ENCODE results near the gene ARHGEF28. TPM values are rescaled to one million over a fixed set of nuclear protein-coding genes. Genes with fewer than 3 reads are reported as not detected.

Gene ARHGEF28
- polyA plus RNA-seq, 3 donors, result not detected

DNA sequence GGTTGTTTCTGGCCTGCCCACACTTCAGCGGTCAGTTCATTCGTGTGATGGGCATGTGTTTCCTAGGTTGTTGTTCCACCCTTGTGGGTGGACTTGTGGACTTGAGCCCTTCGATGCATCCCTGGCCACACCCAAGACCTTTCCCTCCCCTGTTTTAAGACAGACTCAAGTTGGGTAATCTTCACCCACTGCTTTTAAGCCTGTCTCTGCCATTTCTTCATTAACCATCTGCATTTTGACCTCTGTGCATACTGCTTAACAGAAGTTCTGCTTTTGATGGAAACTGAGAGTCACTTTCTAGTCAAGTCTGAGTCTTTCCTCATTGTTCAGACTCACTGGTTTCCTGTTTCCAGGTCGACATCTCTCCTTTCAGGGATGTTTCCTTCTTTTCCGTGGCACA, 233.7 kb downstream of the ARHGEF28 start:
- H3K4me2 ChIP-seq (replicated peaks; ENCODE audit: extremely low read depth, low read length, poor library complexity, severe bottlenecking), result peak overlapping the region; percentile 41
- H3K9ac ChIP-seq (ENCODE audit: insufficient read depth, low read length, poor library complexity, severe bottlenecking), result no peak overlapping the region
- 0% methylated on average over 2 of the region's 5 CpGs for WGBS (ENCODE audit: insufficient coverage)
- peak overlapping the region; percentile 1 to 76 for H3K27ac ChIP-seq (ENCODE audit: low read depth in 1 of 2, low read length in 2 of 2)
- DNase-seq, result peak; percentile 54 to 86 (median 57)
- TF ChIP-seq, protein P1, sequence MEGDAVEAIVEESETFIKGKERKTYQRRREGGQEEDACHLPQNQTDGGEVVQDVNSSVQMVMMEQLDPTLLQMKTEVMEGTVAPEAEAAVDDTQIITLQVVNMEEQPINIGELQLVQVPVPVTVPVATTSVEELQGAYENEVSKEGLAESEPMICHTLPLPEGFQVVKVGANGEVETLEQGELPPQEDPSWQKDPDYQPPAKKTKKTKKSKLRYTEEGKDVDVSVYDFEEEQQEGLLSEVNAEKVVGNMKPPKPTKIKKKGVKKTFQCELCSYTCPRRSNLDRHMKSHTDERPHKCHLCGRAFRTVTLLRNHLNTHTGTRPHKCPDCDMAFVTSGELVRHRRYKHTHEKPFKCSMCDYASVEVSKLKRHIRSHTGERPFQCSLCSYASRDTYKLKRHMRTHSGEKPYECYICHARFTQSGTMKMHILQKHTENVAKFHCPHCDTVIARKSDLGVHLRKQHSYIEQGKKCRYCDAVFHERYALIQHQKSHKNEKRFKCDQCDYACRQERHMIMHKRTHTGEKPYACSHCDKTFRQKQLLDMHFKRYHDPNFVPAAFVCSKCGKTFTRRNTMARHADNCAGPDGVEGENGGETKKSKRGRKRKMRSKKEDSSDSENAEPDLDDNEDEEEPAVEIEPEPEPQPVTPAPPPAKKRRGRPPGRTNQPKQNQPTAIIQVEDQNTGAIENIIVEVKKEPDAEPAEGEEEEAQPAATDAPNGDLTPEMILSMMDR (IDR thresholded peaks at IDR 0.05), result no peak
- Mint-ChIP-seq H3K9me3 (no peaks in the 10 kb centered on the region), H3K4me3 (peak overlapping the region in 1 of 2 donors; percentile 66), H3K36me3 (no peaks in the 10 kb centered on the region), H3K27me3 (ENCODE audit: low read depth in 3 of 3) (peaks cover 0 to 2% (median 0%) of the 10 kb centered on the region in 3 donors), H3K4me1 (peaks cover 70% of the 10 kb centered on the region), H3K27ac (peak overlapping the region; percentile 76 to 93 (median 86))
- no peaks in the 10 kb centered on the region for H3K27me3 ChIP-seq (ENCODE audit: control insufficient read depth in 2 of 2, insufficient read depth in 2 of 2, low read length in 2 of 2)
- peak overlapping the region; percentile 16 for H2AFZ ChIP-seq (ENCODE audit: insufficient read depth, low read depth, low read length, poor library complexity, severe bottlenecking)
- intact Hi-C loops (cut with micrococcal nuclease), result no loop called here
- no peaks in the 10 kb centered on the region for H4K20me1 ChIP-seq (ENCODE audit: insufficient read depth, low read length)
- peaks cover 35 to 79% of the 10 kb centered on the region in 2 donors for H3K4me1 ChIP-seq (ENCODE audit: control insufficient read depth in 1 of 2, insufficient read depth in 2 of 2, low read length in 2 of 2)
- no peaks in the 10 kb centered on the region for H3K79me2 ChIP-seq (ENCODE audit: insufficient read depth, low read length)
- peak overlapping the region in 1 of 3 experiments; percentile 24 for H3K4me3 ChIP-seq (replicated peaks in 1 of 3; ENCODE audit: low read depth in 2 of 3, low read length in 3 of 3)
- no peaks in the 10 kb centered on the region for H3K36me3 ChIP-seq (replicated peaks in 1 of 2; ENCODE audit: control insufficient read depth in 1 of 2, insufficient read depth in 2 of 2, low read length in 2 of 2)
- no peaks in the 10 kb centered on the region for H3K9me3 ChIP-seq (replicated peaks in 1 of 2; ENCODE audit: control insufficient read depth in 1 of 2, insufficient read depth in 1 of 2, low read length in 2 of 2)

DNA sequence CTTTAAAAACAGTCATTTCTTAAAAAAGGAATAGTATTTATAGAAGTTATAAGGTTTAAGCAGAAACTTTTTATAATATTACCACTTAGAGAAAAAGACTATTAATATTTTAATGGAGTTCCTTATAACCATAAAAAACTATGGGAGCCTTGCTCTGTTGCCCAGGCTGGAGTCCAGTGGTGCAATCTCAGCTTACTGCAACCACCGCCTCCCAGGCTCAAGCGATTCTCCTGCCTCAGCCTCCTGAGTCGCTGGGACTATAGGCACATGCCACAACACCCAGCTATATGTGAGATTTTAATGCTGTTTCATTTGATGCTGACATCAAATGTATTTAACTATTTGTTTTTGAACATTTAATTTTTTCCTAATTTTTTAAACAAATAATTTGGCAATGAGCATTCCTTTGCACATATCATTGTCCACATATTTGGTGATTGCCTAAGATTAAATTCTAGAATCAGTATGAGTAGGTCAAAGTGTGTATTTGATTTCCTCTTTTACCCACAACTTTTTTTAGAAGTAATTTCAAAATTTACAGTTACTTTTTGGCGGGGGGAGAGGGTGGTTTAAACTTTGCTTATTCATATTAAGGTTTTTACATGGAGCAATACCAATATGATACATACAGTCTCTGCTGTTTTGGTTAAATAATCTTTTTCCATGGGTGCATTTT, 235.5 kb downstream of the ARHGEF28 start:
- Histone ChIP-seq H3K9me3 (replicated peaks in 1 of 2; ENCODE audit: control insufficient read depth in 1 of 2, insufficient read depth in 1 of 2, low read length in 2 of 2) (no peaks in the 10 kb centered on the region), H2AFZ (ENCODE audit: insufficient read depth, low read depth, low read length, poor library complexity, severe bottlenecking) (no peak overlapping the region), H3K27ac (ENCODE audit: low read depth in 1 of 2, low read length in 2 of 2) (peak overlapping the region; percentile 22 to 46), H3K9ac (ENCODE audit: insufficient read depth, low read length, poor library complexity, severe bottlenecking) (no peak overlapping the region), H4K20me1 (ENCODE audit: insufficient read depth, low read length) (no peaks in the 10 kb centered on the region), H3K4me2 (replicated peaks; ENCODE audit: extremely low read depth, low read length, poor library complexity, severe bottlenecking) (peak overlapping the region; percentile 19), H3K36me3 (replicated peaks in 1 of 2; ENCODE audit: control insufficient read depth in 1 of 2, insufficient read depth in 2 of 2, low read length in 2 of 2) (no peaks in the 10 kb centered on the region), H3K27me3 (ENCODE audit: control insufficient read depth in 2 of 2, insufficient read depth in 2 of 2, low read length in 2 of 2) (no peaks in the 10 kb centered on the region), H3K79me2 (ENCODE audit: insufficient read depth, low read length) (no peaks in the 10 kb centered on the region), H3K4me1 (ENCODE audit: control insufficient read depth in 1 of 2, insufficient read depth in 2 of 2, low read length in 2 of 2) (peaks cover 40 to 88% of the 10 kb centered on the region in 2 donors), H3K4me3 (replicated peaks in 1 of 3; ENCODE audit: low read depth in 2 of 3, low read length in 3 of 3) (peak overlapping the region in 1 of 3 experiments; percentile 17)
- Mint-ChIP-seq H3K4me1 (peaks cover 79% of the 10 kb centered on the region), H3K36me3 (no peaks in the 10 kb centered on the region), H3K4me3 (no peak overlapping the region), H3K27ac (peak overlapping the region in 5 of 7 donors; percentile 65 to 84 (median 77)), H3K27me3 (ENCODE audit: low read depth in 3 of 3) (peaks cover 0 to 2% (median 0%) of the 10 kb centered on the region in 3 donors), H3K9me3 (no peaks in the 10 kb centered on the region)
- TF ChIP-seq, protein P1 (IDR thresholded peaks at IDR 0.05), result no peak
- DNase-seq, result peak; percentile 30 to 61 (median 34)
- no CpG with 5 or more reads among the region's 4 CpGs for WGBS (ENCODE audit: insufficient coverage)
- intact Hi-C loops (cut with micrococcal nuclease), result no loop called here

All from CD14-positive monocyte (primary cell).